KMS-11 (cell line): ENCODE measurements around the gene MTCH1.

Experiments used
- H2AFZ ChIP-seq: fragments of 200-600 bp; sonication (generic); 2 replicates; pipeline ENCODE4 v1.6.1; 2016; ENCODE audit warnings: antibody characterized with exemption, mixed run types, low read depth
- H3K27ac ChIP-seq: fragments of 200-600 bp; sonication (generic); 2 replicates; pipeline ENCODE4 v1.6.1; 2016; ENCODE audit warnings: mild to moderate bottlenecking, mixed run types
- H3K27me3 ChIP-seq: fragments of 200-600 bp; sonication (generic); 2 replicates; pipeline ENCODE4 v1.6.1; 2017; ENCODE audit warnings: mild to moderate bottlenecking, low read depth, mixed run types, moderate library complexity; ENCODE audit not compliant: insufficient read depth
- H3K36me3 ChIP-seq: fragments of 200-600 bp; sonication (generic); 2 replicates; pipeline ENCODE4 v1.6.1; 2017; ENCODE audit warnings: mild to moderate bottlenecking, mixed run types; ENCODE audit not compliant: insufficient read depth
- H3K4me1 ChIP-seq: fragments of 200-600 bp; sonication (generic); 2 replicates; pipeline ENCODE4 v1.6.1; 2016; ENCODE audit warnings: mild to moderate bottlenecking, low read depth, mixed run types; ENCODE audit not compliant: poor library complexity, severe bottlenecking
- H3K4me2 ChIP-seq: fragments of 200-600 bp; sonication (generic); 2 replicates; pipeline ENCODE4 v1.7.0; 2016; ENCODE audit warnings: mild to moderate bottlenecking, mixed run types
- H3K4me3 ChIP-seq: fragments of 200-600 bp; sonication (generic); IDR thresholded peaks from 2 replicates; pipeline ENCODE4 v1.6.1; 2017; ENCODE audit warnings: low read depth, low read length, mixed read lengths; ENCODE audit not compliant: insufficient read depth
- H3K79me2 ChIP-seq: fragments of 200-600 bp; sonication (generic); 2 replicates; pipeline ENCODE4 v1.6.1; 2016; ENCODE audit warnings: low read depth, mixed run types; ENCODE audit not compliant: insufficient read depth
- H3K9ac ChIP-seq: fragments of 200-600 bp; sonication (generic); 2 replicates; pipeline ENCODE4 v1.6.1; 2016; ENCODE audit warnings: mild to moderate bottlenecking, mixed run types
- H4K20me1 ChIP-seq: fragments of 200-600 bp; sonication (generic); 2 replicates; pipeline ENCODE4 v1.6.1; 2016; ENCODE audit warnings: mild to moderate bottlenecking, mixed run types; ENCODE audit not compliant: insufficient read depth
- TF ChIP-seq, protein P1 (sequence below): fragments of 200-600 bp; sonication (generic); conservative IDR thresholded peaks from 2 replicates; pipeline ENCODE4 v1.6.1; 2017; ENCODE audit warnings: low read depth, mild to moderate bottlenecking, antibody characterized with exemption, low read length, moderate library complexity, mixed read lengths

MTCH1 gene

DNA sequence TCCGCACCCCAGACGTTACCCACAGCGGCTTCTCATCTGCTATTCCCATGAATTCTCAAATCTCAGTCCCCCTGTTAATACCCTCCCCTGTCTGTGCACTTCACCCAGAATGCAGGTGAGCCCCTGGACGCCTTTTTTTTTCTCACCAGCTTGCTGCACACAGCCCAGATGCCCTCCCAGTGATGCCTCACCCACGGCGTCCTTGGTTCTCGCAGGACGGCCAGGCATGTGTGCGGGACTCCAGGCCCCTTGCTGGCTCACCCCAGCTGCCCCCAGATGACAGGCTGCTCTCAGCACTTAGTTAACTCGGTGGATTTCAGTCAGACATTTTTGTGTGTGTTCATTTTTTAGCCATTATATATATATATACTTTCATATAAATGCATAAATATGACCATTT, 56.8 kb downstream of the MTCH1 start:
- Histone ChIP-seq H3K4me2 (no peak overlapping the region), H3K9ac (no peak overlapping the region), H4K20me1 (no peaks in the 10 kb centered on the region), H2AFZ (no peak overlapping the region), H3K27ac (no peak overlapping the region), H3K27me3 (no peaks in the 10 kb centered on the region), H3K4me1 (no peaks in the 10 kb centered on the region), H3K4me3 (no peak overlapping the region), H3K36me3 (no peaks in the 10 kb centered on the region), H3K79me2 (no peaks in the 10 kb centered on the region)
- TF ChIP-seq, protein P1, sequence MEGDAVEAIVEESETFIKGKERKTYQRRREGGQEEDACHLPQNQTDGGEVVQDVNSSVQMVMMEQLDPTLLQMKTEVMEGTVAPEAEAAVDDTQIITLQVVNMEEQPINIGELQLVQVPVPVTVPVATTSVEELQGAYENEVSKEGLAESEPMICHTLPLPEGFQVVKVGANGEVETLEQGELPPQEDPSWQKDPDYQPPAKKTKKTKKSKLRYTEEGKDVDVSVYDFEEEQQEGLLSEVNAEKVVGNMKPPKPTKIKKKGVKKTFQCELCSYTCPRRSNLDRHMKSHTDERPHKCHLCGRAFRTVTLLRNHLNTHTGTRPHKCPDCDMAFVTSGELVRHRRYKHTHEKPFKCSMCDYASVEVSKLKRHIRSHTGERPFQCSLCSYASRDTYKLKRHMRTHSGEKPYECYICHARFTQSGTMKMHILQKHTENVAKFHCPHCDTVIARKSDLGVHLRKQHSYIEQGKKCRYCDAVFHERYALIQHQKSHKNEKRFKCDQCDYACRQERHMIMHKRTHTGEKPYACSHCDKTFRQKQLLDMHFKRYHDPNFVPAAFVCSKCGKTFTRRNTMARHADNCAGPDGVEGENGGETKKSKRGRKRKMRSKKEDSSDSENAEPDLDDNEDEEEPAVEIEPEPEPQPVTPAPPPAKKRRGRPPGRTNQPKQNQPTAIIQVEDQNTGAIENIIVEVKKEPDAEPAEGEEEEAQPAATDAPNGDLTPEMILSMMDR = no peak

DNA sequence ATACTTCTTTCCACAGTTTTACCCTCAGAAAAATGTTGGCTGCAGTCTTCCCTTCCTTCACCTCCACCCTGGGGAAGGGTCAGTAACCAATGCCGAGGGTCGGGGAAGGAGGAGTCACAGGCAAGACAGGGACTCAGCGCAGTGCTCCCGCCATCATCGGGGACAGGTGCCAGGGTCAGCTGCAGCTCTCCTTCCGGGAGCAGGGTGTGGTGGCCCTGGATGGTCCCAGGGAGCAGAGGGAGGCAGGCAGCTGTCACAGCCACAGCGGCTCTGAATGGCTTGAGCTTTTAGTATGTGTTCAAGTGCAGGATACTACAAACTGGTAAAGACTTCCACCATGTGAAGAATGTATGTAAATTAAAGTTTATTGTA, 57.5 kb downstream of the MTCH1 start:
- no peaks in the 10 kb centered on the region for H3K4me1 ChIP-seq
- H3K9ac ChIP-seq = no peak overlapping the region
- no peaks in the 10 kb centered on the region for H3K79me2 ChIP-seq
- H3K27ac ChIP-seq = no peak overlapping the region
- no peak overlapping the region for H3K4me3 ChIP-seq
- no peaks in the 10 kb centered on the region for H3K36me3 ChIP-seq
- no peak overlapping the region for H3K4me2 ChIP-seq
- no peaks in the 10 kb centered on the region for H4K20me1 ChIP-seq
- TF ChIP-seq, protein P1 = no peak
- no peak overlapping the region for H2AFZ ChIP-seq
- no peaks in the 10 kb centered on the region for H3K27me3 ChIP-seq

DNA sequence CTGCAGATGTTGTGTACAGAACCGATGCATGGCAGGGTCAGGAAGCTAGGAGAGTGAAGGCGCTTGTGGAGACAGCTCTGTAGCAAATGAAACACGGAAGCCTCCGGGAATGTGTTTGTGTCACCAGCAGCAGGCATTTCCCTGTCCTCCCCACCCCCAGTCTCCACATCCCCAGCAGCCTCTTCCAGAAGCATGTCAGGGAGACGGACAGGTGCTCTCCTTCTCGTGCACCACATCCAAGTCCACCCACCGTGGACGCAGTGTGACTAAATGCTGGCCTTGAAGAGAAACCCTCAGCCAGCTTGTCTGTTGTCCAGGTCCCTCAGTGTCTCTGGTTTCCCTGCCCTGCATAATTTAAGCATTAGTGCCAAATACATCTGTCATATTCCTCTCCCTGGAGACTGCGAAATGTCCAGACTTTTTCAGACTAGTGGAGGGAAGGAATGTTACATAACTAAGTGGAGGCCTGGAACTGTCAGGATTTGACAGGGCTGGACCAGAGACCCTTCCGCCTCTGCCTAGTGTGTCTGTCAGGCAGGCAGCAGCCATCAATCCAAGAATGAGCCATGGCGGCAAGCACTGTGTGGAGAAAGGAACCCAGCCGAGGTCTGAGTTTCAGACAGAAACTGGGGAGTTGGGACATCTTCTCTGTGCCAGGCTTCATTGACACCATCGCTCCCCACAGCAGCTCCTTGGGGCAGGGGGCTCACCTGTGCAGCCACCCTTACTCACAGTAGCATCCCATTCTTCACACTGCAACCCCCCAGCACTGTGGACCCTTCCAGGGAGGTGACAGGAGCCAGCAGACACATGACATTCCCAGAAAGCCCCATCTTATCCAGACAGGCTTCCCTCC, 58.1 kb downstream of the MTCH1 start:
- no peaks in the 10 kb centered on the region for H3K4me1 ChIP-seq
- H2AFZ ChIP-seq = no peak overlapping the region
- H3K36me3 ChIP-seq = no peaks in the 10 kb centered on the region
- no peaks in the 10 kb centered on the region for H3K27me3 ChIP-seq
- no peak overlapping the region for H3K4me2 ChIP-seq
- no peak overlapping the region for H3K27ac ChIP-seq
- no peak overlapping the region for H3K9ac ChIP-seq
- H3K4me3 ChIP-seq = no peak overlapping the region
- TF ChIP-seq, protein P1 = no peak
- no peaks in the 10 kb centered on the region for H4K20me1 ChIP-seq
- no peaks in the 10 kb centered on the region for H3K79me2 ChIP-seq

DNA sequence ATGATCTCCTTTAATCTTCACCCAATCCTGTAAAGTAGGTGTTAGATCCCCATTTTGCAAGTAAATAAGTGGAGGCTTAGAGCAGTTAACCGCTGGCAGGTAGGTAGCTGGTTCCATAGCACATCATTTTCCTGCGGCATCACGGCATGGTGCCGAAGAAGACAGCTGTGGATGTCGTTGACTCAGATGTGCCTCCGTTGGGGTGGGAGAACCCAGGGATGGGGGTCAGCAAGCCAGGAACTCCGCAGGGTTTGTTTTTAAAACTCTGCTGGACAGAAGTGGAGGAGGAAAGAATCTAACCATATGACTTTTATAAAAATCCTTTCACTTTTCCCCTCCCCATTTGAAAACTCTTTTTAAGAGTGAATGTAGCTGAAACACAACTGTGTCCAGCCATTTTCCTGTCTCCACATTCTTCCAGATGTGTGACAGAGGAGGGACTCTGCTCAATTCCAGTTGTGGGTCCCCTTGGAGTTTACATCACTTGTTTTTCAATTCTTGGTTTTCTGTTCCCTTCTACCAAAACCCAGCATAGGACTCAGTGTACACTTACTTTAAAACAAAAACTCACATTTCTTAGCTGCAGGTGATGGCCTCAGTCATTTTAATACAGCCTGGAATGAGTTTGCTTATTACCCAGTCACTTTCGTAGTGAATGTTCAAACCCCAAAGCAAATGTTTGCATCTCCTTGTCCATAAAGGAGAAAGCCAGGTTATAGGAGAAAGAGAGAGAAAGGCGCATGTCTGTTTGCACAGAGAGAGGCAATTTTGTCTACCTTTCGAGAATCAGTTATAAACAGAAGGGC, 59.1 kb downstream of the MTCH1 start:
- TF ChIP-seq, protein P1 = no peak
- Histone ChIP-seq H3K36me3 (no peaks in the 10 kb centered on the region), H3K4me3 (no peak overlapping the region), H4K20me1 (no peaks in the 10 kb centered on the region), H2AFZ (no peak overlapping the region), H3K4me1 (no peaks in the 10 kb centered on the region), H3K9ac (no peak overlapping the region), H3K27me3 (no peaks in the 10 kb centered on the region), H3K27ac (no peak overlapping the region), H3K79me2 (no peaks in the 10 kb centered on the region), H3K4me2 (no peak overlapping the region)
